Neural crest cell (in vitro differentiated cells): ENCODE data around the gene NOVA2. TPM values are rescaled to one million over a fixed set of nuclear protein-coding genes. Genes with fewer than 3 reads are reported as not detected.

Experiments used
- DNase-seq: peaks from one replicate; pipeline ENCODE4 v3.0.0; 2021; ENCODE audit warnings: low read depth, mixed read lengths, low spot score
- H3K27ac Mint-ChIP-seq: one replicate; pipeline ENCODE4 v1.8.0; 2021; ENCODE audit warnings: mild to moderate bottlenecking, mixed read lengths; ENCODE audit not compliant: unreplicated experiment
- H3K27me3 Mint-ChIP-seq: 2 replicates; pipeline ENCODE4 v1.8.0; 2021; ENCODE audit warnings: low read depth, mild to moderate bottlenecking, mixed read lengths
- H3K36me3 Mint-ChIP-seq: 2 replicates; pipeline ENCODE4 v1.8.0; 2021; ENCODE audit warnings: low read depth, mild to moderate bottlenecking, mixed read lengths
- H3K4me1 Mint-ChIP-seq: 2 replicates; pipeline ENCODE4 v1.8.0; 2021; ENCODE audit warnings: mixed read lengths
- H3K4me3 Mint-ChIP-seq: one replicate; pipeline ENCODE4 v1.8.0; 2021; ENCODE audit warnings: mild to moderate bottlenecking, mixed read lengths
- H3K9me3 Mint-ChIP-seq: 2 replicates; pipeline ENCODE4 v1.8.0; 2021; ENCODE audit warnings: mixed read lengths
- CTCF ChIP-seq: fragments of 200-600 bp; sonication (generic); conservative IDR thresholded peaks from 2 replicates; pipeline ENCODE4 v1.5.0; 2021; ENCODE audit warnings: antibody characterized with exemption, mild to moderate bottlenecking
- total RNA-seq: library from RNA; stranded (reverse); gene quantifications from 2 replicates; pipeline ENCODE4 v1.2.1, GENCODE V29; 2021

The NOVA2 gene
- total RNA-seq, 1 donor from 2014 or later, result 25.5 TPM

DNA sequence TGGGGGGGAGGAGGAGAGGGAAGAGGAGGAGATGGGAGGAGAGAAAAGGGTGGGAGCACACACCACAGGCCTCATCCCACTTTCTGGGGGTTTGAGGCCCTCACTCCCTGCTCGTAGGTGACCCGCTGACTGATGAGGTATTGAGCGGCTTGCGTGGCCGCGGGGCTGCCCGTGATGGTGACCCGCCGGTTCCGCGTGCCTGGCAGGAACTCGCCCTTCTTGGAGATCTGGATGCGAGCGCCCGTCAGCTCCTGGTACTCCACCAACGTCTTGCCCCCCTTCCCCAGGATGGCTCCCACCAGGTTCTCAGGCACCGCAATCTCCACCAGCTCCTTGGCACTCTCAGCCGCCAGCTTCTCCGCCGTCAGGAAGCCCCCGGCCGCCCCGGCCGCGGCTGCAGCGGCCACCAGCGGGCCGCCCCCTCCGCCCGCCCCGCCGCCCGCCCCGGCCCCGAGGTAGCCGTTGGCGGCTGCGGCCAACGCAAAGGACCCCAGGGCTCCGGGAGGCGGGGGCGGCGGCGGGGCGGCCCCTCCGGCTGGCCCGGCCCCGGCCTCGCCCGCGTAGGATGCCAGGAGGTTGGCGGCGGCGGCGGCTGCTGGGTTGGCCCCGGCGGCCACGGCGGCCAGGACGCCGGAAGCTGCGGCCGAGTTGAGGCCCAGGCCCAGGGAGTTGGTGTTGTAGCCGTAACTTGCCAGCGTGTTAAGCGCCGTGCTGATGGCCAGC is 33.7 kb downstream of the NOVA2 start:
- no peak for DNase-seq
- no peaks in the 10 kb centered on the region for H3K4me1 Mint-ChIP-seq
- H3K9me3 Mint-ChIP-seq, result no peaks in the 10 kb centered on the region

GRCh38 chr19:45938733-45939319 is 34.8 kb downstream of the NOVA2 start:
- peaks cover 28% of the 10 kb centered on the region for H3K27me3 Mint-ChIP-seq
- H3K4me1 Mint-ChIP-seq, result no peaks in the 10 kb centered on the region
- DNase-seq, result no peak
- no peak for TF ChIP-seq CTCF
- peaks cover 3% of the 10 kb centered on the region for H3K36me3 Mint-ChIP-seq
- H3K27ac Mint-ChIP-seq, result no peak overlapping the region
- no peak overlapping the region for H3K4me3 Mint-ChIP-seq
- no peaks in the 10 kb centered on the region for H3K9me3 Mint-ChIP-seq

More for the DNA sequence above, 33.7 kb downstream of the NOVA2 start:
- H3K36me3 Mint-ChIP-seq, result peaks cover 3% of the 10 kb centered on the region
- H3K4me3 Mint-ChIP-seq, result no peak overlapping the region
- TF ChIP-seq CTCF, result no peak
- H3K27ac Mint-ChIP-seq, result no peak overlapping the region
- H3K27me3 Mint-ChIP-seq, result peaks cover 23% of the 10 kb centered on the region

- Mint-ChIP-seq H3K4me1 (no peaks in the 10 kb centered on the region), H3K9me3 (no peaks in the 10 kb centered on the region), H3K36me3 (peaks cover 3% of the 10 kb centered on the region), H3K27me3 (peaks cover 52% of the 10 kb centered on the region), H3K4me3 (no peak overlapping the region), H3K27ac (no peak overlapping the region)
- no peak for DNase-seq
- no peak for TF ChIP-seq CTCF
Measured at GRCh38 chr19:45935267-45935666, 38.4 kb downstream of the NOVA2 start.

- H3K36me3 Mint-ChIP-seq, result peaks cover 3% of the 10 kb centered on the region
- peaks cover 57% of the 10 kb centered on the region for H3K27me3 Mint-ChIP-seq
- TF ChIP-seq CTCF, result no peak
- no peak for DNase-seq
- H3K4me1 Mint-ChIP-seq, result no peaks in the 10 kb centered on the region
- H3K4me3 Mint-ChIP-seq, result no peak overlapping the region
- no peaks in the 10 kb centered on the region for H3K9me3 Mint-ChIP-seq
- no peak overlapping the region for H3K27ac Mint-ChIP-seq
Measured at GRCh38 chr19:45934551-45935230, 39.0 kb downstream of the NOVA2 start.

DNA sequence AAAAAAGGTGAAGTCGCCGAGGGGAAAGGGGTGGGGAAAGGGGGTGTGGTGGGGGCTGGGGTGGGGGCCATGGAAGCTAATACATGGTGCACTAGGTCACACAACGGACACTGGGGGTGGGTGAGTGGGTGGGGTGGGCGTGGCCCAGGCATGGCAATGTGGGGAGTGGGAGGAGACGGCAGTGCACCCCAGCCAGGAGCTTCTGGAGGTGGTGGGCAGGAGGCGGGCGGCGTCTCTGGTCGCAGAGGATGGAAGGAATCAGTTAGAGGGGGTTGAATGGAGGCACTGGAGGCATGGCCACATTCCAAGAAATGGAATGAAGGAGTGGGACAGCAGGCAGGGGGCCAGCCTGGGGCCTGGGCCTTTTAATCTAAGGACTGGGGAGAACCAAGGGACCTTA is 39.9 kb downstream of the NOVA2 start:
- Mint-ChIP-seq H3K36me3 (peaks cover 3% of the 10 kb centered on the region), H3K4me1 (no peaks in the 10 kb centered on the region), H3K4me3 (no peak overlapping the region), H3K27ac (no peak overlapping the region), H3K9me3 (no peaks in the 10 kb centered on the region), H3K27me3 (peaks cover 63% of the 10 kb centered on the region)
- no peak for DNase-seq
- no peak for TF ChIP-seq CTCF
